Breast epithelium (tissue), 4 donors: ENCODE results near the gene PAX7. TPM values are rescaled to one million over a fixed set of nuclear protein-coding genes. Genes with fewer than 3 reads are reported as not detected.

Experiments used
- DNase-seq, 2 donors: peaks; one replicate each; pipeline ENCODE4 v3.0.0-alpha.2; 2019; ENCODE audit warnings: low spot score in 2 of 2
- H3K27ac ChIP-seq, 2 donors: fragments of 200-600 bp; sonication (generic) in 1 of 2; one replicate each; pipeline ENCODE4 v1.5.1; 2016 to 2019; ENCODE audit warnings: mild to moderate bottlenecking in 1 of 2
- H3K27me3 ChIP-seq, 2 donors: fragments of 200-600 bp; sonication (generic) in 1 of 2; one replicate each; pipeline versions ENCODE4 v1.5.1 to v1.6.0; 2017 to 2019; ENCODE audit warnings: control low read depth in 1 of 2, mild to moderate bottlenecking in 1 of 2
- H3K36me3 ChIP-seq: fragments of 200-600 bp; one replicate; pipeline ENCODE4 v1.5.1; 2019
- H3K4me1 ChIP-seq, 2 donors: fragments of 200-600 bp; sonication (generic); one replicate each; pipeline ENCODE4 v1.5.1; 2016 to 2019; ENCODE audit warnings: control low read depth in 1 of 2
- H3K4me3 ChIP-seq, 3 donors: fragments of 200-600 bp; sonication (generic); 1 replicate in 2 of 3; 2 replicates in 1 of 3; pipeline ENCODE4 v1.5.1; 2016 to 2019; ENCODE audit warnings: mild to moderate bottlenecking in 3 of 3, moderate library complexity in 2 of 3
- H3K9me3 ChIP-seq, 2 donors: fragments of 200-600 bp; sonication (generic) in 1 of 2; one replicate each; pipeline ENCODE4 v1.5.1; 2016 to 2019; ENCODE audit warnings: control low read depth in 1 of 2
- CTCF ChIP-seq, 3 donors: fragments of 450-650 bp; IDR thresholded peaks; one replicate each; pipeline ENCODE4 v1.5.1; 2016 to 2017; ENCODE audit warnings: antibody characterized with exemption in 3 of 3, mild to moderate bottlenecking in 3 of 3, moderate library complexity in 3 of 3
- POLR2A ChIP-seq: fragments of 450-650 bp; IDR thresholded peaks from one replicate; pipeline ENCODE4 v1.6.1; 2016; ENCODE audit warnings: antibody characterized with exemption, mild to moderate bottlenecking, moderate library complexity
- POLR2AphosphoS5 ChIP-seq, 3 donors: sonication (generic); formaldehyde crosslinking; IDR thresholded peaks; one replicate each; pipeline ENCODE4 v1.6.1; 2017; ENCODE audit warnings: antibody characterized with exemption in 3 of 3
- intact Hi-C: fragments of 100-400 bp; cut with DNase I; formaldehyde crosslinking; loops from one replicate; pipeline ENCODE4 v1.15.1; 2023; ENCODE audit warnings: low total_unique reads
- total RNA-seq, 3 donors: library from RNA; depleted of rRNA; stranded (reverse); fragments of >200 nt; gene quantifications; one replicate each; pipeline ENCODE4 v1.1.0, GENCODE V29; 2016

Gene PAX7
- total RNA-seq, 3 donors from 2014 or later, result not detected

GRCh38 chr1:18647681-18648214 is 17.1 kb downstream of the PAX7 start:
- H3K4me3 ChIP-seq, result no peak overlapping the region
- no peak for TF ChIP-seq POLR2A
- TF ChIP-seq POLR2AphosphoS5 (IDR thresholded peaks at IDR 0.05), result no peak
- no peak for TF ChIP-seq CTCF (IDR thresholded peaks at IDR 0.05)
- intact Hi-C loops, result no loop called here
- no peaks in the 10 kb centered on the region for H3K36me3 ChIP-seq
- peaks cover 0 to 14% of the 10 kb centered on the region in 2 donors for H3K4me1 ChIP-seq
- no peaks in the 10 kb centered on the region for H3K9me3 ChIP-seq
- H3K27ac ChIP-seq, result no peak overlapping the region
- DNase-seq, result no peak
- peaks cover 6 to 98% of the 10 kb centered on the region in 2 donors for H3K27me3 ChIP-seq

GRCh38 chr1:18649693-18650370 is 19.2 kb downstream of the PAX7 start:
- TF ChIP-seq CTCF (IDR thresholded peaks at IDR 0.05) (no peak), POLR2AphosphoS5 (IDR thresholded peaks at IDR 0.05) (no peak), POLR2A (no peak)
- H3K36me3 ChIP-seq, result no peaks in the 10 kb centered on the region
- DNase-seq, result no peak
- peaks cover 0 to 11% of the 10 kb centered on the region in 2 donors for H3K4me1 ChIP-seq
- intact Hi-C loops, result no loop called here
- no peak overlapping the region for H3K4me3 ChIP-seq
- no peak overlapping the region for H3K27ac ChIP-seq
- no peaks in the 10 kb centered on the region for H3K9me3 ChIP-seq
- peaks cover 2 to 96% of the 10 kb centered on the region in 2 donors for H3K27me3 ChIP-seq

GRCh38 chr1:18651713-18652112 is 21.1 kb downstream of the PAX7 start:
- H3K27me3 ChIP-seq, result peaks cover 0 to 82% of the 10 kb centered on the region in 2 donors
- no peaks in the 10 kb centered on the region for H3K36me3 ChIP-seq
- TF ChIP-seq POLR2A (no peak), POLR2AphosphoS5 (IDR thresholded peaks at IDR 0.05) (no peak), CTCF (IDR thresholded peaks at IDR 0.05) (no peak)
- H3K9me3 ChIP-seq, result no peaks in the 10 kb centered on the region
- peaks cover 0 to 5% of the 10 kb centered on the region in 2 donors for H3K4me1 ChIP-seq
- no peak for DNase-seq
- H3K27ac ChIP-seq, result no peak overlapping the region
- intact Hi-C loops, result no loop called here
- H3K4me3 ChIP-seq, result no peak overlapping the region

GRCh38 chr1:18652791-18653190 is 22.1 kb downstream of the PAX7 start:
- no peak for TF ChIP-seq POLR2AphosphoS5 (IDR thresholded peaks at IDR 0.05)
- TF ChIP-seq CTCF (IDR thresholded peaks at IDR 0.05), result no peak
- H3K36me3 ChIP-seq, result no peaks in the 10 kb centered on the region
- no peaks in the 10 kb centered on the region for H3K4me1 ChIP-seq
- peaks cover 0 to 78% of the 10 kb centered on the region in 2 donors for H3K27me3 ChIP-seq
- intact Hi-C loops, result no loop called here
- H3K27ac ChIP-seq, result no peak overlapping the region
- no peak overlapping the region for H3K4me3 ChIP-seq
- no peaks in the 10 kb centered on the region for H3K9me3 ChIP-seq
- DNase-seq, result no peak

GRCh38 chr1:18653367-18653766 is 22.7 kb downstream of the PAX7 start:
- no peaks in the 10 kb centered on the region for H3K9me3 ChIP-seq
- DNase-seq, result no peak
- H3K27ac ChIP-seq, result no peak overlapping the region
- no peaks in the 10 kb centered on the region for H3K36me3 ChIP-seq
- no peak overlapping the region for H3K4me3 ChIP-seq
- no peaks in the 10 kb centered on the region for H3K4me1 ChIP-seq
- no peak for TF ChIP-seq POLR2AphosphoS5 (IDR thresholded peaks at IDR 0.05)
- TF ChIP-seq POLR2A, result no peak
- no peak for TF ChIP-seq CTCF (IDR thresholded peaks at IDR 0.05)
- intact Hi-C loops, result no loop called here
- H3K27me3 ChIP-seq, result peaks cover 0 to 72% of the 10 kb centered on the region in 2 donors
